ENCODE data around the gene PDE6A.

GRCh38 chr5:149831492-149831891 lies 113.1 kb downstream of the PDE6A start:
- TF ChIP-seq CTCF (IDR thresholded peaks at IDR 0.05) = no peak
- TF ChIP-seq POLR2A (IDR thresholded peaks at IDR 0.05) = no peak
